Muscle layer of colon (tissue), 2 donors: ENCODE data around the gene ASB5.

Source experiments
- H3K27ac ChIP-seq: one replicate; pipeline ENCODE4 v1.7.0; 2013; ENCODE audit warnings: low read depth, mild to moderate bottlenecking, low read length, moderate library complexity
- H3K27me3 ChIP-seq, 2 donors: one replicate each; pipeline ENCODE4 v1.7.0; 2013; ENCODE audit warnings: low read length in 2 of 2, mild to moderate bottlenecking in 2 of 2; ENCODE audit not compliant: insufficient read depth in 2 of 2, control insufficient read depth in 1 of 2
- H3K36me3 ChIP-seq: one replicate; pipeline ENCODE4 v1.7.0; 2013; ENCODE audit warnings: mild to moderate bottlenecking, low read length; ENCODE audit not compliant: insufficient read depth
- H3K4me1 ChIP-seq: one replicate; pipeline ENCODE4 v1.7.0; 2013; ENCODE audit warnings: mild to moderate bottlenecking, low read length; ENCODE audit not compliant: insufficient read depth
- H3K4me3 ChIP-seq, 2 donors: one replicate each; pipeline ENCODE4 v1.7.0; 2013; ENCODE audit warnings: low read length in 2 of 2, low read depth in 1 of 2, mild to moderate bottlenecking in 1 of 2, moderate library complexity in 1 of 2
- H3K9ac ChIP-seq: one replicate; pipeline ENCODE4 v1.7.0; 2013; ENCODE audit warnings: low read length
- H3K9me3 ChIP-seq: one replicate; pipeline ENCODE4 v1.7.0; 2013; ENCODE audit warnings: mild to moderate bottlenecking, low read length
- donor health status: abdominal sarcoma.
- donor health status: Adenocarcinoma of cecum.

Gene ASB5

GRCh38 chr4:176189891-176190795 is 78.9 kb downstream of the ASB5 start:
- Histone ChIP-seq H3K9me3 (no peaks in the 10 kb centered on the region), H3K27ac (no peak overlapping the region), H3K4me3 (no peak overlapping the region), H3K9ac (no peak overlapping the region), H3K27me3 (no peaks in the 10 kb centered on the region), H3K4me1 (peaks cover 46% of the 10 kb centered on the region), H3K36me3 (no peaks in the 10 kb centered on the region)

DNA sequence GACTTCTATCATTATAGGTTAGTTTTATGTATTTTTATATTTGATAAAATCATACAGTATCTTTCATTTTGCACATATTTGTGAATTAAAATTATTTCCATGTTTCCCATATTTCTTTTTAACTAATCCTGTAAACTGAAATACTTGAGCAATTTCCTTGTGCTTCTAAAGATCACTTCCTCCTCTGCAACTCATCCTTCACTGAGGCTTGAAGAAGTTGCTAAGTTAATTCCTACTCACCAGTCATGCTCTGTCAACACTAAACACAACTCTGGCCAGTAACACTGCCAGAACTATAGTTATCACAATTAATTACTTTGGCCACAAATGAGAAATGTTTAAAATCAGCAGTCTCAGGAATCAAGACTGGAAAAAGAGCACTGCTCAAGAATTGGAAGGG is 80.4 kb downstream of the ASB5 start:
- H3K4me1 ChIP-seq: peaks cover 49% of the 10 kb centered on the region

GRCh38 chr4:176187624-176188023 is 81.4 kb downstream of the ASB5 start:
- Histone ChIP-seq H3K4me3 (no peak overlapping the region), H3K36me3 (no peaks in the 10 kb centered on the region), H3K4me1 (peaks cover 42% of the 10 kb centered on the region), H3K27ac (no peak overlapping the region), H3K9ac (no peak overlapping the region), H3K27me3 (no peaks in the 10 kb centered on the region), H3K9me3 (no peaks in the 10 kb centered on the region)

More for the DNA sequence above, 80.4 kb downstream of the ASB5 start:
- Histone ChIP-seq H3K27ac (no peak overlapping the region), H3K27me3 (no peaks in the 10 kb centered on the region), H3K9ac (no peak overlapping the region), H3K36me3 (no peaks in the 10 kb centered on the region), H3K4me3 (no peak overlapping the region), H3K9me3 (no peaks in the 10 kb centered on the region)

GRCh38 chr4:176186671-176187395 is 82.2 kb downstream of the ASB5 start:
- no peak overlapping the region for H3K27ac ChIP-seq
- H3K9me3 ChIP-seq: no peaks in the 10 kb centered on the region
- peaks cover 34% of the 10 kb centered on the region for H3K4me1 ChIP-seq
- H3K36me3 ChIP-seq: no peaks in the 10 kb centered on the region
- H3K9ac ChIP-seq: no peak overlapping the region
- H3K4me3 ChIP-seq: no peak overlapping the region
- H3K27me3 ChIP-seq: no peaks in the 10 kb centered on the region

DNA sequence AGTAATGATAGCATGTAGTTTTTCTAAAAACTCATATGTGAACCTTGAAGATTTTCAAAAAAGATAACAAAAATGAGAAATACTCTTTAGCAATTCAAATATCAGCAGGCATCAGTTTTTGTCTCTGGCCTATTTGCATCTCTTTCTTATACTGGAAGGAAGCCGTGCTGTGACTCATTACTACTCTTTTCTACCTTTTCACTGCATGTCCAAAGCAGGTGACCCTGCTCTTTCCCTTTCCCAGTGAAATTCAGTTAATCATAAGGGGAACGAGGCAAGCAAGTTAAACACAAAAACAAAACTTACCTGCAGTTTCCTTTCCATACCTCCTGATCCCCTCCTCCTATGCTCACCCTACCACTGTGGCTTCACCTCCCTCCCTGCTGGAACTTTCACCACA is 83.0 kb downstream of the ASB5 start:
- H3K9me3 ChIP-seq: no peaks in the 10 kb centered on the region
- no peak overlapping the region for H3K9ac ChIP-seq
- no peaks in the 10 kb centered on the region for H3K36me3 ChIP-seq
- no peaks in the 10 kb centered on the region for H3K27me3 ChIP-seq
- no peak overlapping the region for H3K4me3 ChIP-seq
- H3K27ac ChIP-seq: no peak overlapping the region
- peaks cover 33% of the 10 kb centered on the region for H3K4me1 ChIP-seq

GRCh38 chr4:176185051-176185450 is 84.0 kb downstream of the ASB5 start:
- Histone ChIP-seq H3K9me3 (no peaks in the 10 kb centered on the region), H3K27ac (no peak overlapping the region), H3K27me3 (no peaks in the 10 kb centered on the region), H3K9ac (no peak overlapping the region), H3K4me3 (no peak overlapping the region), H3K4me1 (peaks cover 26% of the 10 kb centered on the region), H3K36me3 (no peaks in the 10 kb centered on the region)
